ENCODE results near the gene RCSD1.

The RCSD1 gene

DNA sequence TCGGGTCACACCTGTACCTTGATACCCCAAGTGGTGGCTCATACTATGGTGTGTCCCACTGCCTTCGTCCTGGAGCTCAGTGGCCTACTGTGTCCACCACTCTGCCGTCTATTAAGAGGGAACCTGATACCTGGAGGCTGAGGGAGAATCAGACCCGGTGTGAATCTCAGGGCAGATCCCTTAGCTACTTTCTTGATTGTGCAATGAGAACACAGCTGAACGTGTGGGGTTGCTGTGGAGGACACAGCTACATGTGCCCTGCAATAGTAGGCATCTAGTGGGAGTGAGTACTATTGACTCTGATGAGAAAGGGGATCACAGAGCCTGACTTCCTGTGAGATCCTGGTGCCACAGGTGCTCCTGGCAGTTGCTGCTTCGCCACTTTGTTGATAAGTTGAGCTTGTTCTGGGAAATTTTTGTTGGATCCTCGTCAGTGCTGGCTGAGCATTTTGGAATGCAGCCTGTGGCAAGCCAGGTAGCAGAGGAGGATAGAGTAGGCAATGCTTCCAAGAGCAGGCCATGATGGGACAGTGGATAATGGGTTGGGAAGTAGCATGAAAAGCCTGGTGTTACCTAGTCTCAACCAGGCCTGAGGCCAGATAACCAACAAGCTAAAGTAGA is 63.5 kb downstream of the RCSD1 start:
- DNase-seq: no peak

DNA sequence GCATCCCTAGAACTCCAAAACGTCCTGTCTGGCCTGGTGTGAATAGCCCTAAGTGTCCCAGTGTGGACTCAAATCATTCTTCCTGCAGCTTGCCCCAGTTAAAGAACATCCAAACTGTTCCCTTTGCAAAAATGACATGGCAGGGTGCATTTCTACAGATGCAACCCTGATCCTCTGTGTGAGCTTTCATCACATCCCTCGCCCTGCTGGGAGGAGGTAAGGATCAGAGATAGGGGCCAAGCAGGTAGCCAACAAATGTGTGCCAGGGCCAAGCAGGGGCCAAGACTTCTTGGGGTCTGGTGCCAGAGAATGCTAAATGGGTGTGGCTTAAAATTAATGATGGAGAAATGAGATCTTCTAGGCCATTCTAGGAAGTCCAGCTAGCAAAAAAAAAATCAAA is 64.7 kb downstream of the RCSD1 start:
- DNase-seq: no peak

DNA sequence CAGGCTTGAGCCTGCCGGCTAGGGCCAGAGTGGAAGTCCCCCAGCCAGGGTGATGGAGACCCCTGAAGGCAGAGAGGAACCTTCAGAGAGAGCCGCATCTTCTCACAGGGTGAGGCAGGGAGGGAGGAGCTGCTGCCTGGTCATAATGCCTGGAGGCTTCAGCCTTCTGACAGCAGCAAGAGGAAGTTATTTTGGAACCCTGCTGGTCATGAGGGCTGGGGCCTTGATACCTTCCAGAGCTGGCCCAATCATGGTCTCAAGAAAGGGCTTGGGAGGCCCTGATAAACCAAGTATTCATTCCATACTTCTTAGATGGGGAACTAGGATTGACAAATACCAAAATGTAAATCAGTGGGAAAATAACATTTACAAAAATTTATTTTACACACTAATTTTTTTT is 65.1 kb downstream of the RCSD1 start:
- DNase-seq: no peak

DNA sequence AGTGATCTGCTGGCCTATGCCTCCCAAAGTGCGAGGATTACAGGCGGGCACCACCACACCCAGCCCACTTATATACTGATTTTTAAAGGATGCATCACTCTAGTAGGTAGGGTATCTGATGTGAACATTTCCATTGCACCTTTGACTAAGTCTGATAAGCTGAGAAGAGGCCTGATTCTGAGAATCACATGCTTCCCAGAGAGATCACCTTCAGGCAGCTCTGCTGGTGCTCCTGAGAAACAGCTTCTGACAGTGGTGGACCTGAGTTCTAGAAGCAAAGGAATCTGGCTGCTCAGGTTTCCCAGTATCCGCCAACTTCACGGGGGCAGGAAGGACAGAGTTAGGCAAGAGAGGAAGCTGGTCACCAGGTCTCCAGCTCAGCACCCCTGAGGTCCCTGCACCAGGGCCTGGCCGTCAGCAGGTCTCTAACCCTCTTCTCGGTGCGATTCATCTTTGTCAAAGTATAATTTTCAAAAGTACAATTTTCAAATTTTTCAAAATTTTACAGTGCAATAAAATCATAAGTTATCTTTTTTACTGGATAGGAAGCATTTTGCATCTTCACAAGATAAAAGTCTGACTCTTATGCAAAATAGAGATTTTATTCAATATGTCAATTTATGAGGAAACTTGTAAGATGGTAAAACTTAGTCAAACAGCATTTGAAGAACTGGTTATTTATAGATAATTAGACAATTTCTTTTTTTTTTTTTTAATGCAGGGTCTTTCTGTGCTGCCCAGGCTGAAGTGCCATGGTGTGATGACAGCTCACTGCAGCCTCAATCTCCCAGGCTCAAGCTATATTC is 65.9 kb downstream of the RCSD1 start:
- no peak for DNase-seq

DNA sequence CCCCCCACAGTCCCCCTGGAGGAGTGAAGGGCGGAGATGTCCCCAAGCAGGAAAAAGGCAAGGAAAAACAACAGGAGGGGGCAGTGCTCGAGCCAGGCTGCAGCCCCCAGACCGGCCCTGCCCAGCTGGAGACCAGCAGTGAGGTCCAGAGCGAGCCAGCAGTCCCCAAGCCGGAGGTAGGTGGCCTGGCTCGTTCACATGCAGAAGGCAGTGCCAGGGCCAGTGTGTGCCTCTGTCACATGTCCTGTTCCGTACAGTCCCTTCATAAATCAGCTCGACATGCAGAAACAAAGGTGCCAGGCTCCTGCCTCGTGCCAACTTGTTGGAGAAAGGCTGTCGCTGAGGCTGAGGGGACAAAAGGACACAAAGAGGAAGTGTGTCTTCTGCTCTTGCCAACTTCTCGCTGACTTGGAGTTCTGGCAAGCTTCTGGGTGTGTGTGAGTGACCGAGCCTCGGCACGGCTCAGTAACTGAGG is 67.7 kb downstream of the RCSD1 start:
- peak; percentile 16 for DNase-seq

DNA sequence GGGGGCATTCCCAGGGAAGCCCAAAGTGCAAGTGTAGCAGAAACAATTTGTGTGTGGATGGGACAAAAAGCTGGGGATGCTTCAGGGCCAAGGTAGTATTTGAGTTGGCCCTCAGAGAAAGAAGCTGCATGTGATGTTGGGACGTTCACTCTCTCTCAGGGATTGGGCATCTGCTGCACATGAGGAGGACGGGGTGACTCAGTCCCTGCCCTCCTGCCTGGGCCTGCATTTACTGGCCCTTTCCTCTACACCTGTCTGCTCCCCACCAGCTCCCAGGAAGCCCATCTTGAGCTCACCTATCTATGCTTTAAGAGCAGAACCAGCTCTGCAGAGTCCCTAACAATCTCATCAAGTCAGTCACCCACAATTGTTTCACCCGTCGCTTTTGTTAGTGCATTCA is 68.3 kb downstream of the RCSD1 start:
- no peak for DNase-seq

DNA sequence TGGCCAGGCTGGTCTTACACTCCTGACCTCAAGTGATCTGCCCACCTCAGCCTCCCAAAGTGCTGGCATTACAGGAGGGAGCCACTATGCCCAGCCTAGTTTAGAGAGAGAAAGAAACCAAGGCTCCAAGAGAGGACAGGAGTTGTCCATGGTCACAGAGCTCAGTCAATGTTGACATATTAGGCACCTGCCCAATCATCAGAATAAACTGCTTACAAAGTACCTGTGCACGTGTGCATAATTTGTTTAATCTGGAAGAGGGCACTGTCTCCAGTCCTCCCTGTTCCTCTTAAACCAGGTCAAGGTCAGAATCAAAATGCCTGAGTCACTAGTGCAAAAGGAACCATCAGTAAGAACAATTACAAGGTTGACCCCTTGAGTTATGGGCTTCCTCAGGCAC is 71.5 kb downstream of the RCSD1 start:
- no peak for DNase-seq

DNA sequence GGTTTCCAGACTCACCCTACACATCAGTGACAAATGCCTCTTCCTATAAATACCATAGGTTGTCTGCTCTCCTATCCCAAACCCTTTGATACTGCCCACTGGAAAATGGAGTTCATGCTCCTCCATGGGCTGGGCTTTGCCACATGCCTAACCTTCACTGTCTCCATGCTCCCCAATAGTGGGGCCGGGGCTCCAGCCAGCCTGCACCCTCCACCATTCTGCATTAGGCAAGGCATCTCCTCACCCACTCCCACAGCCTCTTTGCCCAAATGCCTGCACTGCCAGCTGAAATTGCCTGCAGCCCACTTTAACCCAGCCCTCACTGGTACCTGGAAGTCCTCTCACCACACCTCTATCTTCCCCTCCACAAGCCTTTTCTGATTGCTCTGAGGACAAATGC is 73.5 kb downstream of the RCSD1 start:
- no peak for DNase-seq

DNA sequence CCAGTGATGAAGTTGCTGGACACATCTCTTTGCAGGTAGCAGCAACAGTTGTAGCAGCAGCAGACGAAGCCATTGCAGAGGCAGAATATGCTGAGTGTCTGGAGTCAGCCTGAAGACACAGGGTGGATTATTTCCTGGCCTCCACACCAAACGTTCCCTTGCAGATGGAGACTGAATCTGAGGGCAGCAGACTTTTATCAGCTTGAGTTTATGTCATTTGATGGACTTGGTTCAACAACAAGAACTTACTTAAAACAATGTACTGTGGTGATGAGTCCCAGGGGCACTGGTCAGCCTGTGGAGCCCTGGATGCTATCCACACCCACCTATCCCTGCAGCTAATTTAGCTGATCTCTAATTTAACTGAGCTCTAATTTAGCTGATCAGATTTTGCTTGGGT is 74.7 kb downstream of the RCSD1 start:
- DNase-seq: no peak

DNA sequence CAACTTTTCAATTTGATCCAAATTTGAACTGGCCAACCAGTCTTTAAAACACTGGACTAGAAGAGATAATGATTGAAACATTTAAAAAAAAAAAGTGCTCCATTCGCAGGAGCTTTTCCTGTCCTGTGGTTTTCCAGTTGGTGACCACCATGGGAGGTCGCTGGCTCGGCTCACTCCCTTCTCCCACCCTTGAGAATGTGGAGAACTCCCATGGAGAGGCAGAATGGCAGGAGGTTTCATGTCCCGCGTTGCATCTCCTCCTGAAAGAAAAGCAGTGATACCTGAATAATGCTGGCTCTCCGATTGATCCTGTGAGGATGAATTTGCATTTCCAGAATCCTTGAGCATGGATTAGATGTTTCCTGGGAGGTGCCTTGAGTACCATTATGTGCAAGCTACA is 75.2 kb downstream of the RCSD1 start:
- no peak for DNase-seq

DNA sequence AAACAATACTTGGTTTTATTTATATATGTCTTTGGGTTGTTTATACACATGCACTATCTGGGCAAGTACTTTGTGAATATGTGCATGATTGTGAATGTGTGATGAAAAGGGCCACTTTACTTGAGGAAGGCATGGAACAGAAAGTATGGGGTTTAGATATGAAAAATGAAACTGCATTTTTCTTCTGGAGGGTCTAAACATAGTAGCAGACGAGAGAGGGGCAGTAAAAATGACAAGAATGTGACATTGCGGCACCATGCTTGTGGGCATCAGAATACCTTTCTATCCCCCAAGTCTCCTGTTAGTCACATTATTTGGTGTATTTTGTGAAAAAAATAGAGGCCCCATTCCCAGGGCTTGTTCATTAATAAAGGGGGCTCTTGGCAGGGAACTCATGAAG is 76.3 kb downstream of the RCSD1 start:
- no peak for DNase-seq

DNA sequence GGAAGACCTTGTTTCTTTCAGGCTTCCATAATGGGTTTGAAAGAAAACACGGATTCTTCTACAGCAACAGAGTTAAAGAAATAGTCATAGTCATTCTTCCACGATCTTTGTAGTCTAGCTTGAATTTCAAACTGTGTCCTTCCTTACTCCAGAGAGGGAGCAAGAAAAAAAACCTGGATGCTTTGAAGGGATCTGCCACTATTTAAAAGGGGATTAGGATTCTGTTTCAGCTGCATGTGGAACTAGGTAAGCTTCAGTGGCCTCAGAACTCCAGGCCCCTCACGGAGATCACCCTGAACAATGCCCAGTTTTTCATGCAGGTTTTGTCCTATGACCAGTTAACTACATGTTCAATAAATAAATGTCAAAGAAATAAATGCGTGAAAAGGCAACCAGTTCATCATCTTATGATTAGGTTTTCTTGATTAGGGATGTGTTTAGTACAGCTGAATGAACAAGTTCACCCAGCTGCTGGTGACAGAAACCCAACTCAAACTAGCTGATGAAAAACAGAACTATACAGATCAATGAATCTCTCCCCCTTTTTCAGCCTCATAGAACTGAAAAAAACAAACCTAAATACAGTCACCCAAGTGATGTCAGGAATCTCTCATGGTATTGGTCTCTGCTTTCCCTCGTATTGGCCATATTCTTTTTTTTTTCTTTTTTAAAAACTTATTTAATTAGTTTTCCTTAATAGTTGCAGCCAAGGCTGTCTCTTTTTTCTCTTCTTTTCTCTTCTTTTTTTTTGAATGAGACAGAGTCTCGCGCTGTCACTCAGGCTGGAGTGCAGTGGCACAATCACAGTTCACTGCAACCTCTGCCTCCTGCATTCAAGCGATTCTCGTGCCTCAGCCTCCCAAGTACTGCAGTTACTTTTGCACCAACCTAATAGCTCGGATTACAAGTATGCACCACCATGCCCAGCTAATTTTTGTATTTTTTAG is 77.2 kb downstream of the RCSD1 start:
- DNase-seq: no peak

DNA sequence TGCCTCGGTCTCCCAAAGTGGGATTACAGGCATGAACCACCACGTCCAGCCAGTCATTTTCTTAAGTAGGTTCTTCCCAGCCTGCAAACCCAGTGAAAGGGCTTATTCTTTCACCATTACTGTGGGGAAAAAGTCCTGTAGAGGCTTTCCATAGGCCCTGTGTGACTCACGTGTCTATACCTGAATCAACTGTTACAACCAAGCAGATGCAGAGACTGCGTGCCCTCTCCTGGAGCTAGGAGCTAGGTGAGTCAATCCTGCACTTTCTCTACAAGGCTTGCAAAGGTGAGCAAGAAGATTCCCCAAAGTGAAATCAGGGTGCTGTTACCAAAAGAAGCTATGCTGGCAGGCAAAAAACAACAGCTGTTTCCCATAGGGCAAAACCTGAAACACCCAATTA is 77.9 kb downstream of the RCSD1 start:
- no peak for DNase-seq

DNA sequence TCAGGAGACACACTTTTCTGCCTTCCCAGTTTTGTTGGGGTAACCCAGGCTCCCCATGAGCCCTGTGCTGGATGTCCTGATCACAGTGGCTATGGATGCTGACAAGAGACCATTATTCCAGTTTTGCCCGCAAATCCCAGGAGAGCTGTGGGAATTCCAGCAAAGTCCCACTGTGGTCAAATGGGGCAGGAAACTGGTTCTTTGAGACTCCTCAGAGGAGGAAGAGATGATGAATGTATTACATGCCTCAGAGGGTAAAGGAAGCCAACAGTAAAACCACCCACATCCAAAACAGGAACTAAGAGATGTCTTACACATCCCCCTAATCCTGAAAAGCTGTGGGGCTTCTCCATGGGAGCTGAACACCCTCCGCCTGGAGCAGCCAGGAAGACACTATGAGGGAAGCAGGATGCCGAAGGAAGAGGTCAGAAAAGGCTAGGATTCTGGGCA is 78.9 kb downstream of the RCSD1 start:
- no peak for DNase-seq

DNA sequence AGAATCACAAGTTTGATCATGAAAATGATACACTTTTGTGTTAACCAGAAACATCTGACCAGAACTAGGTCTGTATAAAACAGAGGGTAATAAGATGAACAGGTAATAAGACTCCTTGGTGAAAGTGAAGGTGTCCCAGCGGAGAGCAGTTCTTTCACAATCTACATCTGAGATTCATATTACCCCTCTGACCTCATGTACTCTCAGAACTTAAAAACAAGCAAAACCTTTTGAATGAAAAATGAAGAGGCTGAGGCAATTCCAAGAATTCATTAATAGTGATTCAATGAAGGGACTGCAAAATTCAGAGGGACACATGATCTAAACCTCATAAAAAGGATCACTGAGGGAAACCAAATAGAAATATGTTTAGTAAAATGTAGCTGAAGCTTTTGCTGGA is 80.8 kb downstream of the RCSD1 start:
- DNase-seq: no peak

DNA sequence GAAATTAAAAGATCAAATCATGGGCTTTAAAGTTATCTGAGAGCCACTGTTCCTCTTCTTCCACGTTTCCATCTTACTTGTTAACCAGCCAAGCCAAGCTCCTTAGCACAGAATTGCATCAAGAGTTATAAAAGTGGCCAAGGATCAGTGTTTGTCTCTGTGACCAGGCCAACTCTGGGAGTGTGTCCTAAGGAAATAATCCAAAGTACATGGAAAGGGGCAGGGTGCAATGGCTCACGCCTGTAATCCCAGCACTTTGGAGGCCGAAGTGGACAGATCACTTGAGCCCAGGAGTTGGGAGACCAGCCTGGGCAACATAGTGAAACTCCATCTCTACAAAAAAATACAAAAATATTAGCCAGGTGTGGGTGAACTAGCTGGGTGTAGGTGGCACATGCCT is 81.8 kb downstream of the RCSD1 start:
- DNase-seq: no peak

DNA sequence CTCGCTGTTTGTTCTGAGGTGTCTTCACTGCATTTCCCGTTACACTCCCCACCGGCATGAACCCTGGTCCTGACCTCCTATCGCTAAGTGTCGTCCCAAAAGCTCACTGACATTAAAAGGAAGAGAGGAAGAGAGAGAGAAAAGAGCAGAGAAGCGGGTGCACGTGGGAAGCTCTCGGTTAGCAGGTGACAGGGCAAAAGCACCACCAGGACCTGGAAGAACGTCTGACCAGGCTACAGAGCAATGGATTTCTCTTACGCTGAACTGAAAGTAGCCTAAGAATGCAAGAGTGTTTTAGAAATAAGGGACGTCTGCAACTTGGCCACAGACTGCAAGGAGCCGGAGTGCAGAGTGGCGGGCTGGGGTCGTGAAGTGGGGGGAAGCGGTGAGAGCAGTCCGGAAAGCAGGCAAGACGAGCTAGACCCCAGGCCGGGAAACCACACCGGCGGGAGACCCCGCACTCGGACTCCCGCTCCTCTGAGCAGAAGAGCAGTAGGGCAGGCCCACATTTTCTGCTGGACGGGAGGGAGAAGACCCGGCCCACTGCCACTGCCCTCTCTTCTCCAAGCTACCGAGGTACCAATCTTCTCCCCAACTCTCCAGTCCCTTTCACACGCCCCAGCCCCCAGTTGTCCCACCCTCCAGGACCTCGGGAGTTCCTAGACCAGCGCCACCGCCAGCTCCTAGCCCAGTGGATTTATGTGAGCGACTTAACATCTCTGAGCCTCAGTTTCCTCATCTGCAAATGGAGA is 83.5 kb downstream of the RCSD1 start:
- DNase-seq: no peak

DNA sequence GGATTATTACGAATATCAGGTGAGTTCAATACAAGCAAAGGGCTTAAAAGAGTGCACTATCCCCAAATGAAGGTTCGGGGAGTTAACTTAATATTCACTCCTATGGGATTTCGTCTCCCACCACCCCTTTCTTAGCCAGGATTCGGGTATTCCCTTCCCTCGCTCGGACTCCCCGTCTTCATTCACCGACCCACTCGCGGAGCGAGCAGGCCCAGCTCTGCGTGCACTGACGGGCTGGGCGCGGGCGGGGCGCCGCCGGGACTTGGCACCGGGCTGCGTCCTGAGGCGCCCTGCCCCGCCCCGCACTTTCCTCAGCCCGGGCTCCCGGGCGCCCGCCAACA is 84.0 kb downstream of the RCSD1 start:
- DNase-seq: no peak

DNA sequence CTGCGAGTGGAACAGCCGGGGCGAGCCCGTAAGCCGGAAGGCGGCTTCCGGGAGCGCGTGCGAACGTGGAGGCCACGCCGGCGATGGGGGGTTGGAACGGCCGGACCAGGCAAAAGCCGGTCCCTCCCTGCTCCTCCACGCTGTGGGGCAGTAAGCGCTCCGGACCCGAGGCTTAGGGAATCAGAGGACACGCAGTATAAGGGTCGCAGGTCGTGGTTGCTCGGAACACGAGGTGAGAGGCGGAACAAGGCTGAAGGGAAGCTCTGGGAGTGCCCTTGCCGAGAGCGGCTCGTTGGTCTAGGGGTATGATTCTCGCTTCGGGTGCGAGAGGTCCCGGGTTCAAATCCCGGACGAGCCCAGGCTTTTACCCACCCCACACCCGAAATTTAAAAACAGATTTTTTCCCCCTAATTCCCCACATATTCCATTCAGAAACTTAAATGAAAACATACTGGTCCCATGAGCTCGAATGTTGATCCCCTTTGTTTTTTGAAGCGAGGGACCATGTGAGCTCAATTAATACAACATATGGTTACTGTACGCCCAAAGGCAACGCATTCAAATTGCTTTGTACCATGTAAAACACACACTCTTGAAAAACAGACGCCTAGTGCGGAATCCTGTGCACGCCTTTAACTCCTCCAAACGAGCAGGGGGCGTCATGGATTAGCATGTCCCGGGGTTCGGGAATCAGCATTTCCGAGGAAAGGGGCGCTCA is 84.6 kb downstream of the RCSD1 start:
- DNase-seq: peak; percentile 89

DNA sequence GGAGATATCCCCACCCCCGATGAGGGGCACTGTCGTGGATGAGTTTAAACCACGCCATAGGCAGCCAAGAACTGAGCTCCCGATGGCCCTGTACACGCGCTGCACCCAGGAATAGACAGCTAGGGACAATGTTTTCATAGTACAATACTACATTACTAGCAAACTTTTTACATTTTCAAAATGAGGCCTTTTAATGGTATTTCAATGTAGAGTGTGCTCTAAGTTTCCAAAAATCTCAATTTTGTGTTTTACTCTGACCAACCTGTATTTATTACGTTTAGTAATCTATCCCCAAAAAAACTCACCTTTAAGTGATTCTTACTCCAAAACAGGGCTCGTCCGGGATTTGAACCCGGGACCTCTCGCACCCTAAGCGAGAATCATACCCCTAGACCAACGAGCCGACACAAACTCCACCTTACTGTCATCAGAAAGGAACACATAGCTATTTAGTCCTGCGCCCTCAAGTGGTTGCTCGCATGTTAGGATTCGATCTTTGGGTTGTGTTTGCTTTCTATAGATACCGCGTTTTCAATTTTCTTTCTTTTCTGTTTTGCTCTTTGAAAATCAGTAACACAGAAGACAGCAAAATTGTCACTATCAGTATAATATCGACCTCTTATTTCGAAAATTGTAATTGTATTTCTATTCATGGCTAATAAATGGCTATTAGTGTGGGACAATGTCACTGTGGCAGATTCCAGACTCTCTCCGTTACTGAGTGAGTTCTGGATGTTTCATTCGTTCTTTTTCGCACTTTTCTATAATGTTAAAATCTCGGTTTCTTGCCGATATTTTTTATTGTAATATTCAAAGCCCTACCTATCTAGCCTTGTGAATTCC is 85.3 kb downstream of the RCSD1 start:
- peak; percentile 93 for DNase-seq

DNA sequence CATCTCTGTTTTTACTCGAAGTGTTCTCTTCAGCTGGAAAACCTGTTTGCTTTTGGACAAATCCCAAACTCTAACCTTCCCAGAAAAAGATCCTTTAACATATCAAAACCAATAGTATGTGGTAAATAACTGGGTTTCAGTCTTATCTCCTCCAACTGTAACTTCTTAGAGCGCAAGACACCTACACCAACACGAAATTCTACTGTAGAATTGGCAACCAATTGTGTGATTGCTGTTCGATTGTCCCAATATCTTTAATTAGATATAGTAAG is 85.9 kb downstream of the RCSD1 start:
- no peak for DNase-seq

DNA sequence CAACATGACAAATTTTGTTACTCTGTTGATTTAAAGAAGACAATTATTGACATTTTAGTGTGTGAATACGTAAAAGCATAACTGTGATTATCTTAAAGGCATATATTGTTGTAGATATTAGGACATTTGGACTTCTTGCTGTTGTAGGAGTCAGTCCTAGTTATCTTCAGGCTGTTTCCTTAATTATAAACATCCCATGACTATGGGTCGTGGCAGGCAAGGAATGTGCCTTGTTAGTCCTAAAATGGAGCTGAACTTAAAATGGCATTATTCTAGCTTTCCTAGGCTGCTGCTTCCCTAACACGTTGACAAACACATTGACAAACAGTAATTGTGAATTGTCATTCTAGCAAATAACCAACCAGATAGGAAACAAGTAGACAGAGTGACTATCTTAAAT is 87.3 kb downstream of the RCSD1 start:
- DNase-seq: no peak

All from NCI-H345 (cell line).